Urothelium cell line (cell line): ENCODE data around the gene EIF2S1.
"Not testable (repeated sequence)": the region's sequence is repeated elsewhere in the genome, so short reads cannot be mapped to it uniquely, and the experiment has no call there.

Experiments
- DNase-seq: peaks from one replicate; pipeline ENCODE4 v3.0.0; 2011; ENCODE audit warnings: low spot score, mixed read lengths
- FAIRE-seq: peaks from 2 replicates; lab custom pipeline; 2011; peaks lifted over from hg19 to GRCh38; lab: Jason Lieb, UNC

The EIF2S1 gene

GRCh38 chr14:67359775-67360469 lies at the start of gene EIF2S1, which contains the start of gene ATP6V1D:
EIF2S1 (plus strand) TSS chr14:67360328; CDS start chr14:67364768, 4,440 bp downstream.
ATP6V1D (minus strand) TSS chr14:67359804; CDS start chr14:67359698, 106 bp downstream.
- FAIRE-seq = peak; percentile 100
- DNase-seq = peak; percentile 100

DNA sequence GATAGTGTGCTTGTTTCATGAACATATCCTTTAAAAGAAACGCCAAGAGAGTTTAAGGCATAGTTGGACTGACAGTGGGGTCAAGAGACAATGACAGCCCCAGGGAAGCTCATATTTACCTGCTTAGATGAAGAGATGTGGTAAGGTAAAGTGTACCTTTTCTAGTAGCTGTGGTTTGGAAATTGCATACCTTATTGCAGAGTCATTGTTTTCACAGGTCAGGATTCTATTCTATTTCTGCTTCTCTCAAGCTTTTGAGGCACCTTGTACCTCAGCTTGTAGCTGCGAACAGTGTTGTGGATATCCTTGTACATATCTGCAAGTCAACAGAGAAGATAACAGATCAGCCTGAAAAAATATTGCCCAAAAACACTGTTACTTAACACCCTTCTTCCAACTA lies 48.3 kb upstream of the EIF2S1 start:
- DNase-seq (no peak), FAIRE-seq (peak; percentile 70)

- DNase-seq = no peak
- peak; percentile 96 for FAIRE-seq
Measured at GRCh38 chr14:67313153-67313552, 47.0 kb upstream of the EIF2S1 start.

GRCh38 chr14:67317822-67318221 lies 42.3 kb upstream of the EIF2S1 start:
- no peak for DNase-seq
- FAIRE-seq = no peak

GRCh38 chr14:67319142-67319541 lies 41.0 kb upstream of the EIF2S1 start:
- FAIRE-seq (peak; percentile 55), DNase-seq (no peak)

DNA sequence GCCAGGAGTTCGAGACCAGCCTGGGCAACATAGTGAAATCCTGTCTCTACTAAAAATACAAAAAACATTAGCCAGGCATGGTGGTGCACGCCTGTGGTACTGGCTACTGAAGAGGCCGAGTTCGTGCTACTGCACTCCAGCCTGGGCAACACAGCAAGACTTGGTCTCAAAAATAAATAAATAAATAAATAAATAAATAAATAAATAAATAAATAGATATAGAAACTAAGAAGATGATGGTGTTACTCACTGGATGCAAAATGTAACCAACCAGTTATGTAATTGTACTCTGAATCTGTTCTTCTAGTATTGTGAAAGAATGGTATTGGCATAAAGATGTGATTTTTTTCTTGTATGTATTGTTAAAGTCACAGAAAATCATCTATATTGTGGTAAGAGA lies 30.5 kb upstream of the EIF2S1 start:
- DNase-seq, FAIRE-seq: not testable (repeated sequence)

DNA sequence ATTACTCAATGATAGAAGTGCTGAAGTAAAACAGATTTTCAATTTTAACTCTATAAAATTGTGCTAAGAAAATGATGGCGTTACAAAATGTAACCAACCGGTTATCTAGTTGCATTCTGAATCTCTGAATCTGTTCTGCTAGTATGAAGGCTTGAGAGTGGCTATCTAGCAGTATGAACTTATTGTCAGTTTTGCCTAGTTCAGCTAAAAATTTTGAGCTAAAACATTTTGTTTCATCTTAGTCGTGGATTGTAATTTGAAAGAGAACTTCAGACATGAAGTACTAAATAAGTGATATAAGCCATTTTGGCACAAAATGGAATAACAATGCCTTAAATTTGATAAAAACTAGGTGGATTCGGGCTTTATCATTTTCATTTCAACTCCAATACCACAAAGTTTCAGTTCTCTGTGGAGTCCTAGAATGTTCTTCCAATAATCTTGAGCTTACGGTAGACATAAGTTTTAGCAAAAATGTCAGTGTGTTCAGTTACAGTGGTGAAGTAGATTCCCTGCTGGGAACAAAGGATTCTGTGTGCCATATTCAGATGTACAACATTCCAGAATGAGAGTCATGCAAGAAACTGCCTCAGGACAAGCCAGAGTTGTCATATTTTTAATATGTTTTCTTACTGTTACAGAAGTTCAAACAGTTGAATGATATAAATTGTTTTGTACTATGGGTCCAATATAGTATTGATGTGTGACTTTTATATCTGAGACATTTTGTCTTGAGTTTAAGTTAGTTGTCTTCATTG lies 28.6 kb upstream of the EIF2S1 start:
- no peak for FAIRE-seq

DNA sequence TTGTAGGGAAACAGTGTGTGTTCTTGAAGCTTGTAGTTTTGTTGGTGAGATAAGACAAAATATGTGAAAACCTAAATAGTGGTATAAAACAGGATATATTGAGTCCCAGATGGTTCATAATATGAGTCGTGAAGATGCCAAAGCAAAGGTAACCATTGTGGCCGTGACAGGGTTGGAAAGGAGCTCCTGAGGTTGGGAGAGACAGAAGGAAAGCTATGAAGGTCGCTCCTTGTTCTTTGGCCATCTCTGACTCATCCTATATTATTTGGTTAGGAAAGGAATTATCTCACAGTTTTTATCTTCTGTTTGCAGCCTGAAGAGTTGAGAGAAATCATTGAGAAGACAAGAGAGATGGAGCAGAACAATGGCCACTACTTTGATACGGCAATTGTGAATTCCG lies 27.7 kb upstream of the EIF2S1 start:
- no peak for FAIRE-seq

More for the DNA sequence above, 28.6 kb upstream of the EIF2S1 start:
- DNase-seq = no peak

GRCh38 chr14:67335781-67336180 lies 24.3 kb upstream of the EIF2S1 start:
- DNase-seq = peak; percentile 32
- no peak for FAIRE-seq

More for the DNA sequence above, 27.7 kb upstream of the EIF2S1 start:
- DNase-seq = no peak

- DNase-seq, FAIRE-seq: not testable (repeated sequence)
Measured at GRCh38 chr14:67341231-67341630, 18.9 kb upstream of the EIF2S1 start.

- peak; percentile 87 for FAIRE-seq
- no peak for DNase-seq
Measured at GRCh38 chr14:67343601-67344230, 16.4 kb upstream of the EIF2S1 start.

DNA sequence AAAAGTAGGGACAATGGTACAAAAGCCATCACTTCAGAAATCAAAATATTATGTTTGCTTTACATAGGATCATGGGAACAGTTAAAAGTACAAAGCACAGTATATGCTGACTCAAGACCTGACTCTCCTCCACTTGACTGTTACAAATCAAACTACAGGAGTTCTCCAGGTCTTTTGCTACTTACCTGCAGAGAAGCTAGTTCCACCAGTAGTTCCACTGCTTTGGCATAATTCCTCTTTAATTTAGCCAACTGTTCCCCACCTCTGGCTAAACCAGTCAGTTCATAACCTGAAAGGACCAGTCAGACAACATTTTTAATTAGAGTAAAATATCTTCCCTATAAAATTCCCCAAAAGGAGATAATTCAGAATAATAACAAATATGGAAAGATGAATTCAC lies 14.5 kb upstream of the EIF2S1 start:
- DNase-seq (no peak), FAIRE-seq (no peak)

DNA sequence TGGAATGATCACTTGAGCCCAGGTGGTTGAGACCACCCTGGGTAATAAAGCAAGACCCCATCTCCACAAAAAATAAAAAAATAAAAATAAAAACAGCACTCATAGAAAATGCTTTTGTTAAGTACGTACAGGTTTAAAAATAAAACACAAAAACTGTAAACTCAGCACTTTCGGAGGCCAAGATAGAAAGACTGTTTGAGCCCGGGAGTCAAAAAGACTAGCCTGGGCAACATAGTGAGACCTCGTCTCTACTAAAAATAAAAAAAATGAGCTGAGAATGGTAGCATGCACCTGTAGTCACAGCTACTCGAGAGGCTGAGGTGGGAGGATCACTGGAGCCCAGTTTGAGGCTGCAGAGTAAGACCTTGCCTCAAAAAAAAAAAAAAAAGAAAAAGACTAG lies 8.1 kb upstream of the EIF2S1 start:
- FAIRE-seq (no peak), DNase-seq (no peak)

DNA sequence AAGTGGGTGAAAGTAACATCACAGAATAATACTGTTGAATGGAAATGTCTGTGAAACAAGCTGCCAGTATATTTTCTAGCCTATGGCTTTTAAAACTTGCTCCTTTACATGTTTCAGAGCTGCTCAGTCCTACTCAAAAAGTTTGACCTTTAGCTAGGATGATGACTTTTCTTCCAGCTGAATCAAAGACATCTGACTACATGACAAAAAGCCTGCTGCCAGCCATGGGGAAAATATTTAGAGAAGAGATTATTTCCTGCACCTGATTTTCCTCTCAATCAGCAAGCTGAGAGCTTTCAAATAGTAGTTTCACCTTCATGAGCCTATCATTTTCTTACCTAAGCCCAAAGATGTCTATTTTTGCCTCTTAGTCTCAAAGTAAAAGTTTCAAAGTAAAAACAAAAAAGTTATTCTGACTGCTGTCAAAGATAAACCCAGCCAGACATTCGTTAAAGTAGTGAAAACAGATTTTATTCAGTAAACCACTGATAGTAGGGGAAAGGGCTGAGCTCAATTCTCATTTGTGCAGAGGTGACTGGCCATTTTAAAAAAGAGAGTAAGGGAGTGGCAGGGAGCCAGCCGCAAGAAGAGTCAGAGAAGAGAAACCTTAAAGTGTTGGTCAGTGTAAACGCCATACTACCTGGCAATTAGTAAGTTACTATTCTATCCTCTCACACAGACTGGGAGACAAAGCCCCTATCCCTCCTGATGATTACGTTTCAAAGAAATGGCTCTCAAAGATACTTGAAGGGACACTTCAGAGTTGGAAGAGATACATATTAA lies 2.8 kb upstream of the EIF2S1 start:
- FAIRE-seq = no peak
- no peak for DNase-seq

DNA sequence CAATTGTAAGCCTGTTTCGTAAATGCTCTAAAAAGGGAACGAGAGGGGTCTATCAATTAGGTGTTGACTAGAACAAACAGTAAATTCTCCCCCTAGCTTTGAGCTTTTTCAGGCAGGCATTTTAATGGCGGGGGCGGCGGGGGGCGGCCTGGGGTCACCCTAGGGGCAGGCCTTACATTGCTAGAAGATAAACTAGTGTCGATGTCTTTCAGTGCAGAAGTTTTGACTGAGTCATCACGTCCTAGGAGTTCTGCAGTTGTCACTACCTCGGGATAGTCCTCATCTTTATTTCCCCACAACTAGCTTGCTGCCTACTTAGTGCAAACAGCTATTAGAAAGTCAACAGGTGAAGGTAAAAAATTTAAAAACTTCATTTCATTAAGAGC lies 2.2 kb upstream of the EIF2S1 start:
- DNase-seq = no peak
- FAIRE-seq = no peak

- DNase-seq = peak; percentile 48
- FAIRE-seq = peak; percentile 66
Measured at GRCh38 chr14:67358924-67359774, 979 bp upstream of the EIF2S1 start.

- no peak for FAIRE-seq
- no peak for DNase-seq
Measured at GRCh38 chr14:67360470-67361206, 510 bp downstream of the EIF2S1 start.

- DNase-seq (no peak), FAIRE-seq (peak; percentile 55)
Measured at GRCh38 chr14:67365476-67365875, 5.3 kb downstream of the EIF2S1 start.

- peak; percentile 89 for FAIRE-seq
Measured at GRCh38 chr14:67370830-67371229, 10.7 kb downstream of the EIF2S1 start.

More at GRCh38 chr14:67370830-67371229, 10.7 kb downstream of the EIF2S1 start:
- DNase-seq = no peak
